Endodermal cell (in vitro differentiated cells): ENCODE results near the gene TTLL5. TPM values are rescaled to one million over a fixed set of nuclear protein-coding genes. Genes with fewer than 3 reads are reported as not detected.

Experiments
- DNase-seq: peaks from one replicate; pipeline ENCODE4 v3.0.0-alpha.2; 2017
- H3K27ac ChIP-seq: 2 replicates; pipeline ENCODE4 v1.5.1; 2013; ENCODE audit warnings: mild to moderate bottlenecking, low read depth, low read length, moderate library complexity
- H3K27me3 ChIP-seq: 2 replicates; pipeline ENCODE4 v1.6.1; 2013; ENCODE audit warnings: mild to moderate bottlenecking, low read length, moderate library complexity; ENCODE audit not compliant: insufficient read depth, control insufficient read depth, poor library complexity, severe bottlenecking
- H3K36me3 ChIP-seq: 2 replicates; pipeline ENCODE4 v1.7.0; 2013; ENCODE audit warnings: mild to moderate bottlenecking, low read length, moderate library complexity; ENCODE audit not compliant: control insufficient read depth, insufficient read depth
- H3K4me1 ChIP-seq: one replicate; pipeline ENCODE4 v1.7.0; 2013; ENCODE audit warnings: low read length; ENCODE audit not compliant: control insufficient read depth, insufficient read depth
- H3K4me3 ChIP-seq: 2 replicates; pipeline ENCODE4 v1.5.1; 2013; ENCODE audit warnings: mild to moderate bottlenecking, low read length, moderate library complexity
- H3K9ac ChIP-seq: 2 replicates; pipeline ENCODE4 v1.6.1; 2013; ENCODE audit warnings: mild to moderate bottlenecking, low read length, moderate library complexity; ENCODE audit not compliant: poor library complexity, severe bottlenecking; ENCODE audit errors: extremely low read depth
- H3K9me3 ChIP-seq: 2 replicates; pipeline ENCODE4 v1.6.1; 2013; ENCODE audit warnings: mild to moderate bottlenecking, low read length, moderate library complexity; ENCODE audit not compliant: control insufficient read depth
- H3K27ac Mint-ChIP-seq: 2 replicates; pipeline ENCODE4 v1.8.0; 2020; ENCODE audit warnings: mixed read lengths
- H3K27me3 Mint-ChIP-seq: 2 replicates; pipeline ENCODE4 v1.8.0; 2021; ENCODE audit warnings: mild to moderate bottlenecking, mixed read lengths; ENCODE audit not compliant: insufficient read depth
- H3K36me3 Mint-ChIP-seq: 2 replicates; pipeline ENCODE4 v1.8.0; 2020; ENCODE audit warnings: low read depth, mixed read lengths
- H3K4me1 Mint-ChIP-seq: 2 replicates; pipeline ENCODE4 v1.8.0; 2020; ENCODE audit warnings: mixed read lengths
- H3K4me3 Mint-ChIP-seq: 2 replicates; pipeline ENCODE4 v1.8.0; 2020; ENCODE audit warnings: mild to moderate bottlenecking, moderate library complexity, mixed read lengths
- H3K9me3 Mint-ChIP-seq: 2 replicates; pipeline ENCODE4 v1.8.0; 2020; ENCODE audit warnings: mild to moderate bottlenecking, mixed read lengths
- WGBS, 2 experiments: methylation state at CpG; one replicate each; pipeline versions ENCODE4 v1.1.5 to v1.1.7; 2013; ENCODE audit warnings: missing lambda C conversion rate in 2 of 2, mixed read lengths in 1 of 2; ENCODE audit not compliant: insufficient coverage in 1 of 2, insufficient read length in 1 of 2; 5-methylcytosine and 5-hydroxymethylcytosine counted together
- total RNA-seq, 2 donors: library from RNA; stranded (reverse); fragmentation: NEBNext Ultra II Directional in 1 of 2; extraction: Animal tissue kit (Norgen Biotek cat#: 25700) in 1 of 2; gene quantifications; 2 replicates in 1 of 2; 3 replicates in 1 of 2; pipeline ENCODE4 v1.2.1, GENCODE V29; 2021
- TF ChIP-seq, protein P1 (sequence below): fragments of 200-600 bp; sonication (generic); conservative IDR thresholded peaks from 2 replicates; pipeline ENCODE4 v1.5.0; 2021; ENCODE audit warnings: antibody characterized with exemption, mild to moderate bottlenecking

The TTLL5 gene
- total RNA-seq, 2 donors from 2014 or later = 50.5 to 54.2 TPM

GRCh38 chr14:75881994-75882393 is 220.9 kb downstream of the TTLL5 start:
- TF ChIP-seq, protein P1, sequence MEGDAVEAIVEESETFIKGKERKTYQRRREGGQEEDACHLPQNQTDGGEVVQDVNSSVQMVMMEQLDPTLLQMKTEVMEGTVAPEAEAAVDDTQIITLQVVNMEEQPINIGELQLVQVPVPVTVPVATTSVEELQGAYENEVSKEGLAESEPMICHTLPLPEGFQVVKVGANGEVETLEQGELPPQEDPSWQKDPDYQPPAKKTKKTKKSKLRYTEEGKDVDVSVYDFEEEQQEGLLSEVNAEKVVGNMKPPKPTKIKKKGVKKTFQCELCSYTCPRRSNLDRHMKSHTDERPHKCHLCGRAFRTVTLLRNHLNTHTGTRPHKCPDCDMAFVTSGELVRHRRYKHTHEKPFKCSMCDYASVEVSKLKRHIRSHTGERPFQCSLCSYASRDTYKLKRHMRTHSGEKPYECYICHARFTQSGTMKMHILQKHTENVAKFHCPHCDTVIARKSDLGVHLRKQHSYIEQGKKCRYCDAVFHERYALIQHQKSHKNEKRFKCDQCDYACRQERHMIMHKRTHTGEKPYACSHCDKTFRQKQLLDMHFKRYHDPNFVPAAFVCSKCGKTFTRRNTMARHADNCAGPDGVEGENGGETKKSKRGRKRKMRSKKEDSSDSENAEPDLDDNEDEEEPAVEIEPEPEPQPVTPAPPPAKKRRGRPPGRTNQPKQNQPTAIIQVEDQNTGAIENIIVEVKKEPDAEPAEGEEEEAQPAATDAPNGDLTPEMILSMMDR = no peak
- H3K36me3 ChIP-seq = peaks cover 9% of the 10 kb centered on the region
- no peaks in the 10 kb centered on the region for H3K4me1 ChIP-seq
- Mint-ChIP-seq H3K4me3 (no peak overlapping the region), H3K27ac (no peak overlapping the region), H3K4me1 (peaks cover 4% of the 10 kb centered on the region), H3K9me3 (no peaks in the 10 kb centered on the region), H3K36me3 (peaks cover 7% of the 10 kb centered on the region), H3K27me3 (no peaks in the 10 kb centered on the region)
- no peak for DNase-seq
- no peaks in the 10 kb centered on the region for H3K27me3 ChIP-seq
- H3K27ac ChIP-seq = no peak overlapping the region
- WGBS, 2 experiments = 91 to 92% methylated on average over 4 to 5 of the region's 5 CpGs
- no peak overlapping the region for H3K9ac ChIP-seq
- no peaks in the 10 kb centered on the region for H3K9me3 ChIP-seq
- H3K4me3 ChIP-seq = no peak overlapping the region

GRCh38 chr14:75884198-75884611 is 223.2 kb downstream of the TTLL5 start:
- Mint-ChIP-seq H3K4me1 (peaks cover 4% of the 10 kb centered on the region), H3K9me3 (no peaks in the 10 kb centered on the region), H3K4me3 (no peak overlapping the region), H3K27ac (no peak overlapping the region), H3K27me3 (no peaks in the 10 kb centered on the region), H3K36me3 (peaks cover 7% of the 10 kb centered on the region)
- WGBS, 2 experiments = 88 to 100% methylated on average over 2 to 6 of the region's 6 CpGs
- peak; percentile 64 for DNase-seq
- no peaks in the 10 kb centered on the region for H3K9me3 ChIP-seq
- no peak overlapping the region for H3K4me3 ChIP-seq
- H3K27me3 ChIP-seq = no peaks in the 10 kb centered on the region
- H3K4me1 ChIP-seq = no peaks in the 10 kb centered on the region
- TF ChIP-seq, protein P1 = peak; percentile 56
- H3K27ac ChIP-seq = no peak overlapping the region
- H3K36me3 ChIP-seq = peaks cover 9% of the 10 kb centered on the region
- H3K9ac ChIP-seq = no peak overlapping the region

GRCh38 chr14:75885829-75886228 is 224.8 kb downstream of the TTLL5 start:
- Histone ChIP-seq H3K4me1 (no peaks in the 10 kb centered on the region), H3K4me3 (no peak overlapping the region), H3K9ac (no peak overlapping the region), H3K36me3 (peaks cover 9% of the 10 kb centered on the region), H3K9me3 (no peaks in the 10 kb centered on the region), H3K27ac (no peak overlapping the region), H3K27me3 (no peaks in the 10 kb centered on the region)
- no peaks in the 10 kb centered on the region for H3K27me3 Mint-ChIP-seq
- H3K27ac Mint-ChIP-seq = no peak overlapping the region
- 91 to 97% methylated on average over 2 of the region's 2 CpGs for WGBS, 2 experiments
- TF ChIP-seq, protein P1 = no peak
- peaks cover 7% of the 10 kb centered on the region for H3K36me3 Mint-ChIP-seq
- no peak overlapping the region for H3K4me3 Mint-ChIP-seq
- no peaks in the 10 kb centered on the region for H3K9me3 Mint-ChIP-seq
- H3K4me1 Mint-ChIP-seq = peaks cover 4% of the 10 kb centered on the region
- DNase-seq = no peak
